NCI-H69 (cell line): ENCODE results near the gene CACTIN.

Source experiments
- DNase-seq: peaks from one replicate; lab custom pipeline; 2025; lab: John Stamatoyannopoulos, UW

CACTIN gene

DNA sequence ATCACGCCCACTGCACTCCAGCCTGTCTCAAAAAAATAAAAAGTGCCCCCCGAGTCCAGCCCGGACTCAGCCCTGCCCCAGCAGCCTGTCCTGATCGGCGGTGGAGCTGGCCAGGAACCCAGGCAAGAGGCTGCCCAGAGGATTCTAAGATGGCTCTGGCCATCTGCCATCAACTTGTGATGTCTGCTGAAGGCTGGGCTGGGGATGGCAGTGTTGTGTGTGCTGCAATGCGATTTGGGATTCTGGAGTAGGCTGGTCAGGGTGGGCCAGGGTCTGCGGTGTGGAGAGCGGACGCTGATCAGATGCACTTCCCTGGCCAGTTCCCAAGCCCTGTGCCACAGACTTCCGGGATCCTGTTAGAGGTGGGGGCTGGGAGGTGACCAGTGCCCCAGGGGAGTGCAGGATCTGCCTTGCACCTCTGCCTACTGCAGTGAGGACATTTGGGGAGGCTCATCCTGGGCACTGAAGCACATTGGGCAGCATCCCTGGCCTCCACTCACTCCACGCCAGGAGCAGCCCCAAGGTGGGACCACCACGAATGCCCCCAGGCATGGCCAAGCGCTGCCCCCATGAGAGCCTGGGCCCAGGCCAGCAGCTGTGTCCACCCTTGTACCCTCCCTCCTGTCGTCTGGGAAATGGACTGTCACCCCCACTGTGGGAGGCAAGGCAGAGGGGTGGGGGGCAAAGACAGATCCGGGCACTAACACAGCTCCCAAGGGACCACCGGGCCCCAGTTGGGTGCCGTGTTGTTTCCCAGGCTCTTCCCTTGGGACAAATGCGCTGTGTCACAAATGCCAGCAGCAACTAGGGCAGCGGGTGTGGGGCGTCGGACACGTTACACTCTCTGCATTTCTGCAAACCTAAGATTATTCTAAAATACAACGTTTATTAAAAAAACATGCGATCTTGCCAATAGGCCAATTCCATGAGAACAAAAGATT, 16.5 kb downstream of the CACTIN start:
- peak; percentile 24 for DNase-seq

DNA sequence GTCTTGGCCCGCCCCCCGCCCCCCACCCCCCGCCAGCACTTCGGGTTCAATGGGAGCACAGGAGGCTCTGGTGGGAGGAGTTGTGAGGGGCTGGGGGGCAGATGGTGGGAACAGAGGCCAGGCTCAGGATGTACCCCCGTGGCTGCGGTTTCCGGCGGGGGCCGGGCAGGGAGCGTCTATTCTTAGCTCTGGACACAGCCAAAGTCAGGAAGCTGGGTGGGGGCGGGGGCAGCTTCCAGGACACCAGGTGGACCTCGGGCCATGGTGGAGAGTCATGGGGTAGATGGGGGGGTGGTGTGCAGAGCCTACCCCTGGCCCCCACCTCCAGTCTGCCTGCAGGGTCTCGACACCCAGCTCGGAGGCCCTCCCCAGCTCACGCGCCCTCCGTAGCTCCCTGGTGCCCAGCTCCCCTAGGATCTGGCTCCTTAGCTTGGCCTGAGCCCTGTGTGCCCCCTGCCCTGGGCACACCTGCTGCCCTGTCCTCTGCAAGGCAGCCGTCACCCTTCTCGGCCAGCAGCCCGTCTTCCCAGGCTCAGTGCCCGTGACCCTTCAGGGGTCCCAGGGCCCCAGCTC, 17.8 kb downstream of the CACTIN start:
- no peak for DNase-seq

DNA sequence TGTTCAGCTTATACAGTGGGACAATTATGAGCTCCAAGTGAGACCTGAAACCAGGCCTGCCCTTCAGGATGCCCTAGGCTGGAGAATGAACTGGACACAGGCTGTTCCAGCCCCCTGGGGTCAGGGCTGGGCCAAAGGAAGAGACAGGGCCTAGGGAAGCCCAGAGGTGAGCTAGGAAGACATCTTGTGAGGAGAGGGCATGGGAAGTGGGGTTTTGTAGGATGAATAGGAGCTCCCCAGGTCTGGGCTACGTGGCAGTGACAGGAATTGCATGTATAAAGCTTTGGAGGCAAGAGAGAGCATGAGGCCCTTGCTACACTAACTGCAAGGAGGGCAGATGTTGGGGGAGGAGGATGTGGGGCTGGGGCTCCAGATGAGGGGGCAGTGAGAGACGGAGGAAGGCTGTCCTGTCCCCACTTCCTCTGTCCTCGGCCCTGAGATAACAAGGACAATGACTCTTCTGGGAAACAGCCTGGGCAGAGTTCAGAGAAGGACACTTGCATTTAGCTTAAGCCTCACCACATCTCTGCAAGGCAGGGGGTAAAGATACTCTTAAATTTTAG, 18.4 kb downstream of the CACTIN start:
- DNase-seq, result no peak

- DNase-seq, result no peak
Observed at GRCh38 chr19:3607303-3608078, 19.1 kb downstream of the CACTIN start.

DNA sequence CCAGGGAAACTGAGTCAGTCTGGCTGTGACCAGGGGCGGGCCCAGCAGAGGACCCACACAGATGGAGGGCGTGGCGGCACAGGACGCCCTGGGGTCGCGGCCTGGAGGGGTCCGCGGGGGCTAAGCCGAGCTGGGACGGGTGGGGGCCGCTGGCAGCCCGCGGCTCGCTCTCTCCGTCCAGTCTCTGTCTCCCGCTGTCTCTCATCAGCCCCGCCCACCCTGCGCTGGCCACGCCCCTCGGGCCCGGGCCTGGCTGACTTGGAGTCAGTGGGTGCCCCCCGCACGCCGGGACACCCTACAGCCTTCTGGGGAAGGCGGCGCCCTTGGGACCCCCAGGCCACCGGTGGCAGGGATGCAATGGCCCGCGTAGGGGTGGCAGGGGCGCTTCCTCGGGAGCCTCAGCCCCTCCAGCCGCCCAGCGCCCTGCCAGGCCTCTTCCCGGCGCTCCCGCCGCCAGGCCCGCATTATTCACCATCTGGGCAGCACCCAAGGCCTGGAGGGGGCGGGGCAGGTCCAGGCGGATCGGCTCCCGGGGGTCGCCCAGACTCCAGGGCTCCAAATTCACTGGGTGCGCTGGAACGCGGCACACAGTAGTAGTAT, 19.8 kb downstream of the CACTIN start, which contains the start of gene TBXA2R:
TBXA2R (minus strand) TSS at position 186 of the 600 bp plus-strand sequence. CDS start 6,241 bp downstream, outside the sequence.
- peak; percentile 73 for DNase-seq

DNA sequence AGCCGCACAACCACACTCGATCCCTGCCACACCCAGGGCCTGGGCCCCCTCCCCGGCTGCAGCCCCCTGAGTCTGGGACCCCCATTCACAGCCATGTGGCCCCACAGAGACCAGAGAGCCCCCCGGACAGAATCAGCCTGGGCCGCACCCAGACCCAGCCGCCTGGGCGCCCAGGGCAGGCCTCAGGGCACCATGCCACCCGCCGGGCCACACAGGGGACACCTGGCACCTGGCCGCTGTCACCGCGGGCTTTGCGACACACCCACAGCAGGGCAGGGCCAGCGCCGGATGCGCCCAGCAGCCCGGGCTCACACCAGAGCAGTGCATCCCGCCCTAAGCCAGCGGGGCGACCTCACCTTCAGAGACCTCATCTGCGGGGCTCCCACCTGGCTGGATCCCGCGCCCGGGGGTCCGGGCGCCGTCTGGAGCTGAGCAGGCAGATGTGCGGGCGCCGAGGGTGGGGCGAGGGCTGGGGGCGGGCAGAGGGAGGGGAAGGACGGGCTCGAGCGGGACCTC, 20.4 kb downstream of the CACTIN start:
- DNase-seq, result peak; percentile 84

- DNase-seq, result peak; percentile 62
Observed at GRCh38 chr19:3605770-3606169, 20.8 kb downstream of the CACTIN start.

DNA sequence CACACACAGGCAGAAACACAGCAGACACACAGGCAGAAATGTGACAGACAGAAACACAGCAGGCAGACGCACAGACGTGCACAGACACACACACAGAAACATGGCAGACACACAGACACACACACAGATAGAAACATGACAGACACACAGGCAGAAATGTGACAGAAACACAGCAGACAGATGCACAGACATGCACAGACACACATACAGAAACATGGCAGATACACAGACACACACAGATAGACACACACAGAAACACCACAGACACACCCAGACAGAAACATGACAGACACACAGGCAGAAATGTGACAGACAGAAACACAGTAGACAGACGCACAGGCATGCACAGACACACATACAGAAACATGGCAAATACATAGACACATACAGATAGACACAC, 21.2 kb downstream of the CACTIN start:
- DNase-seq, result no peak

- DNase-seq, result no peak
Observed at GRCh38 chr19:3604987-3605343, 21.6 kb downstream of the CACTIN start.

DNA sequence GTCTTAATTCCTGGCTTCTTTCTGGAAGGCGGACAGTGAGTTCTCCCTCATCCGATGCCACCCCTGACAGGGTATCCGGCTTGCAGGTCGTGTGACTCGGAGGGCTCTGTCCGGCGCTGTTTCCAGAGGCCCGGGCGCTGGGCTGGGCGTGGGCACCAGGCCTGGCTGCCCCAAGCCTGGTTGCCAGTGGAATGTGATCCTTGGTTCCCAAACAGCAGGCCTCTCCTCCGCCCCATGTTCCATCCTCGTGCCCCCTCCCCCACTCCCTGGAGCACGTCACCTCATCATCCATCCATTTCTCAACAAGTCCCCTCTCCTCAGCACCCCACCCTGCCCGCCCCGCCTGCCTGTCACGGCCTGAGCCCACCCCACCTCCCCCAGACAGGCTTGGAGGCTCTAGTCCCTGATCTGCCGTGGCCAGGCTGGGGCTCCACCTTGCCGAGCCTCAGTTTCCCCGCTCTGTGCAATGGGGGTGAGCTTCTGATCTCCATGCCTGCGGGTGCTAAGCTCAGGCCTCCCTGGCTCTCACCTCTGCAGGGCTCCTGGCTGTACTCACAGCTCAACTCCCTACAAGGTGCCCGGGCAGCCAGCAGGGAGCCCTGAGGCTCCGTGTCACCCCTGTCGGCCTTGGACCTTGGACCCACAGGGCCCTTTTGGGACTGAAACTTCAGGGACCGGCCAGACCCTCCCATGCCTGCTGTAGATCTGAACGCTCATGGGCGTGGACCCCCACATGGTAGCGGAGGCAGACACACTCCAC, 22.2 kb downstream of the CACTIN start:
- no peak for DNase-seq

GRCh38 chr19:3603121-3603811, 23.3 kb downstream of the CACTIN start:
- peak; percentile 26 for DNase-seq

- DNase-seq, result no peak
Observed at GRCh38 chr19:3601021-3601420, 25.6 kb downstream of the CACTIN start.

DNA sequence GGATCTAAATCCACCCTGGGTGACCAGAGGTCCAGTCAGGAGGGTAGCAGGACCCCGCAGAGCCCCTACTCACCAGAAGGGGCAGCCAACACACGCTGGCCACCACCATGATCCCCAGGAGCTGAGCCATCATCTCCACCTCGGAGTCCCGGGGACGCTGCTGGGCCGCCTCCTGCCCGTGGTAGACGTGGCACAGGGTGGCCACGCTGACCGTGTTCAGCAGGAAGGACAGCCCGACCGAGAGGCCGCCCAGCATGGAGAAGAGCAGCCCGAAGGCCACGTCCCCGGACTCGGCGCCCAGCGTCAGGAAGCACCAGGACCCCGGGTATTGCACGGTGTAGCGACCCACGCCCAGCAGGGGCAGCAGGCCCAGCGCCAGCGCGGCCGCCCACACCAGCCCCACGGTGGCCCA, 26.8 kb downstream of the CACTIN start:
- no peak for DNase-seq

DNA sequence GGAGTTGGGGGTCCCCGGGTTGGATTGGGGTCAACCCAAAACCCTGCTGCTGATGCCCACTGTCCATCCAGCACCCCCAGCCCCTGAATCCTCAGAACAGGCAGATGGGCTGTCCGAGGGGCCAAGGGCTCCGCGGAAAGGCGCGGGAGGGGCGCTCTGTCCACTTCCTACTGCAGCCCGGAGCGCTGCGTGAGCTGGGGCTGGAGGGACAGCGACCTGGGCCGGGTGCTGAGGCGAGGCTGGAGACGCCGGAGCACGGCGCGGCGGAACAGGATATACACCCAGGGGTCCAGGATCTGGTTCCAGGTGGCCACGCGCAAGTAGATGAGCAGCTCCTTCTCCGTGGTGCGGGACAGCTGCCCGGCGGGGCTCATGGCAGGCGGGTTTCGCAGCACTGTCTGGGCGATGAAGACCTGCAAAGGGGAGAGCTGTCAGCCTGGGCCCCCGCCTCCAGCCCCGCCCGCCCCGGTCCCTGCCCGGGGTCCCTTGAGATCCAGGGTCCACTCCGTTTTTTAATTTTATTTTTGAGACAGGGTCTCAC, 31.0 kb downstream of the CACTIN start:
- DNase-seq, result peak; percentile 38

DNA sequence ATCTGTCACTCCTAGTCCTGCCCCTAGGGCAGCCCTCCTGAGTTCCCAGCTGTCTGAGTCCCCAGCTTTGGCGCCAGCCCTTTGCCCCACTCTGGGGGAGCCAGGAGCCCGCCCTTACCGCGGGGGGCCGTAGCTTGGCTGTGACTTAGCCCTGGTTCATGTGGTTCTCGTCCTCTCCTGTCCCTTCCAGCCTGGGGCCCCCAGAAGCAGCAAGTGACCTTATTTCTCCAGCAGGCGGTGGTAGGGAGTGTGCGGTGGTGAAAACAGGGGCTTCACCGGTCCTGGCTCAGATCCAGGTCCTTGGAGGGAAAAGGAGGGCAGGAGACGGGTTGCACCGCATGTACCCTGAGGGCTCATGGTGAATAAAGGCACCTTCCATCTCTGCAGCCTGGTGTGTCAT, 33.4 kb downstream of the CACTIN start:
- peak; percentile 23 for DNase-seq

DNA sequence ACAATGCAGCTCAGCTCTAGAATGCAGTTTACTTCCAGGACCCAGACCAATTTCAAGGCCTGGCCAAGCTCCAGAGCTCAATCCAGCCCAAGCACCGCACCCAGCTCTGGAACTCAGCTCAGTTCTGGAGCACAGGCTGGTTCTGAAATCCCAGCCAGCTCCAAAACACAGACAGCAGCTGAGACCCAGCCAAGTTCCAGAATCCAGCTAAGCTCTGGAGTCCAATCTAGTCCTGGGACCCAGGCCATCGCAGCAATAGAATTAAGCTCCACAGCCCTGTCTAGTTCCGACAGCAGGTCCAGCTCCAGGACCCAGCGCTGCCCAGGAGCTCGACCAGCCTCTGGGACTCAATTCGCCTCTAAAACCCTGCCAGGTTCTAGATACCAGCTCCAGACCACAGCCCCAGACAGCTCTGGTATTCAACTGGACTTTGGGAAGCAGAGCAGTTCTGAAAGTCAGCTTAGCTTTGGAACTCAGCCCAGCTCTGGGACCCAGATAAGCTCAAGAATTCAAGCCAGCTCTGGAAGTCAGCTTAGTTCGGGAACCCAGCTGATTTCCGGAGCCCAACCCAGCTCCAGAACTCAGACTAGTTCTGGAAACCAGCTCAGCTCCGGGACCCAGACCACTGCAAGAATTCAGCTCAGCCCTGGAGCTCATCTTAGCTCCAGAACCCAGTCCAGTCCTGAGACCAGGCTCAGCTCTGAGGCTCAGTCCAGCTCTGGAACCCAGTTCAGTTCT, 34.5 kb downstream of the CACTIN start:
- no peak for DNase-seq

DNA sequence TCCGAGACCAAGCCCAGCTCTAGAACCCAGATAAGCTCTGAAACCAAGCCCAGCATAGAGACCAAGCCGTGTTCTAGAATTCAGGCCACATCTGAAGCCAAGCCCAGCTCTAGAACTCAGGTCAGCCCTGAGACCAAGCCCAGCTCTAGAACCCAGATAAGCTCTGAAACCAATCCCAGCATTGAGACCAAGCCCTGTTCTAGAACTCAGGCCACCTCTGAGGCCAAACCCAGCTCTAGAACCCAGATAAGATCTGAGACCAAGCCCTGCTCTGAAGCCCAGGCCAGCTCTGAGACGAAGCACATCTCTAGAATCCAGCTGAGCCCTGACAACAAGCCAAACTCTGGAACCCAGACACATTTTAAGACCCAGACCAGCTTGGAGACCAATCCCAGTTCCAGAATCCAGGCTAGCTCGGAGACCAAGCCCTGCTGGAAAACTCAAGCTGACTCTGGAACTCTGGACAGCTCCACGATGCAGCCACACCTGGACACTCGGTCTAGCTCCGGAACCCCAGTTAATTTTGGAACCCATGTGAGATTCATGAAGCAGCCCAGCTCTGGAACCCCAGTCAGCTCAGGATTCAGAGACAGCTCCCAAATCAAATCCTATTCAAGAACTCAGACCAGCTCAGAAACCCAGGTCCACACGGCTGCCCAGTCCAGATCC, 35.5 kb downstream of the CACTIN start:
- DNase-seq, result no peak

DNA sequence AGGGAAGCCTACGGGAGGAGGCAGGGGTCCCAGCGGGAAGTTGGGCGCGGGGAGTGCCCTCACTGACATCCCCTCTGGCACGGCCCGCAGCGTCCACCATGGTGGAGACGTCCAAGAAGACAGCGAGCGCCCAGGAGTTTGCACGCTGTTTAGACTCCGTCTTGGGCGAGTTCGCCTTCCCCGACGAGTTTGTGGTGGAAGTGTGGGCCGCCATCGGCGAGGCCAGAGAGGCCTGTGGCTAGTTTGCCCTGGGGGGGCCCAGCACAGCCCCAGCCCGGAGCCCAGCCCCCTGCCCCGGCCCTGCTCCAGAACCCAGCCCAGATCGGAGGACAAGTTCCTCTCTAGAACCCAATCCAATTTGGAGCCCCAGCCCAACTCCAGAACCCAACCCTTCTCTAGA, 36.6 kb downstream of the CACTIN start:
- no peak for DNase-seq

DNA sequence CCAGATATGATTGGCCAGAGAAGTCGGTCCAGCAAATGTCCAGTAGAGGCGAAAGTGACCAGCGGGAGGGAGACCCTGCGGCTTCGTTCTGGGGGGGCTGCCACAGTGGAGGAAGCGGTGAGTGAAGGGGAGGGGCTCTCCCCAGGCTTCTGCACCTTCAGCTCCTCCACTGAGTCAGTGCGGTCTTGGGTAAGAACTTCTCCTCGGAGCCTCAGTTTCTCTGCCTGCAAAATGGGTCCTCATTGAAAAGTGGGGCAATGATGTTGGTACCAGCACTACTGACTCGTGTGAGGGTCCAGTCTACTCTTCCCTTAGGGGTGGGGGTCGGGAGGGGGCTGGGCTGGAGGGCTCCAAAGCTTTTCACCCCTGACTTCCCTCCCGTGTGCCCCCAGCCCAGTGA, 37.2 kb downstream of the CACTIN start:
- DNase-seq, result no peak
